ENCODE measurements around the gene RENBP. TPM values are rescaled to one million over a fixed set of nuclear protein-coding genes. Genes with fewer than 3 reads are reported as not detected.

The RENBP gene
- total RNA-seq, 1 experiment from 2014 or later, result 0.08 TPM

- DNase-seq (ENCODE audit: low spot score), result no peak
These were observed 43.4 kb downstream of the RENBP start for GRCh38 chrX:153900831-153901752.

GRCh38 chrX:153897899-153898298 lies 46.5 kb downstream of the RENBP start:
- no peak for DNase-seq (ENCODE audit: low spot score)

GRCh38 chrX:153889123-153889522 lies 55.3 kb downstream of the RENBP start:
- DNase-seq (ENCODE audit: low spot score), result no peak

GRCh38 chrX:153888344-153888743 lies 56.1 kb downstream of the RENBP start:
- DNase-seq (ENCODE audit: low spot score), result no peak

GRCh38 chrX:153887385-153887784 lies 57.1 kb downstream of the RENBP start:
- no peak for DNase-seq (ENCODE audit: low spot score)

GRCh38 chrX:153886915-153887314 lies 57.5 kb downstream of the RENBP start:
- no peak for DNase-seq (ENCODE audit: low spot score)

GRCh38 chrX:153885968-153886903 lies 58.2 kb downstream of the RENBP start, which contains the start of gene L1CAM:
TSS of gene L1CAM (minus strand) at chrX:153886173. CDS start at chrX:153875836, 10,337 bp downstream.
- DNase-seq (ENCODE audit: low spot score), result no peak

Small RNA genes within 50 kb of the gene (small RNA-seq; reads per million reads assigned to genes)
- gene MIR3202-1, result not detected

Other genes starting within 250 kb of the RENBP start
- gene BCAP31, start 220.3 kb downstream of the RENBP start, total RNA-seq (2014; rRNA removed; shearing (Covaris generic)), result 387 and 409 TPM in 2 replicates
- gene ABCD1, start 219.8 kb downstream of the RENBP start, total RNA-seq (2014; rRNA removed; shearing (Covaris generic)), result 28.2 and 31.6 TPM in 2 replicates
- gene PLXNB3, start 180.4 kb downstream of the RENBP start, total RNA-seq (2014; rRNA removed; shearing (Covaris generic)), result 7.0 and 10.3 TPM in 2 replicates
- gene SRPK3, start 163.6 kb downstream of the RENBP start, total RNA-seq (2014; rRNA removed; shearing (Covaris generic)), result 1.1 and 5.6 TPM in 2 replicates
- gene IDH3G, start 150.3 kb downstream of the RENBP start, total RNA-seq (2014; rRNA removed; shearing (Covaris generic)), result 173 and 197 TPM in 2 replicates
- 496 and 561 TPM in 2 replicates for gene SSR4, start 150.0 kb downstream of the RENBP start, total RNA-seq (2014; rRNA removed; shearing (Covaris generic))
- 0.33 TPM in 1 of 2 replicates, not detected in the other for gene PDZD4, start 114.1 kb downstream of the RENBP start, total RNA-seq (2014; rRNA removed; shearing (Covaris generic))
- gene L1CAM, start 58.5 kb downstream of the RENBP start, total RNA-seq (2014; rRNA removed; shearing (Covaris generic)), result not detected in 2 replicates
- not detected in 2 replicates for gene AVPR2, start 40.0 kb downstream of the RENBP start, total RNA-seq (2014; rRNA removed; shearing (Covaris generic))
- gene ARHGAP4, start 18.4 kb downstream of the RENBP start, total RNA-seq (2014; rRNA removed; shearing (Covaris generic)), result 3.4 and 6.5 TPM in 2 replicates
- gene NAA10, start 9.6 kb downstream of the RENBP start, total RNA-seq (2014; rRNA removed; shearing (Covaris generic)), result 304 and 321 TPM in 2 replicates
- gene HCFC1, start 27.2 kb upstream of the RENBP start, total RNA-seq (2014; rRNA removed; shearing (Covaris generic)), result 106 and 124 TPM in 2 replicates
- gene TMEM187, start 28.1 kb upstream of the RENBP start, total RNA-seq (2014; rRNA removed; shearing (Covaris generic)), result 21.4 and 23.4 TPM in 2 replicates
- 536 and 557 TPM in 2 replicates for gene IRAK1, start 75.3 kb upstream of the RENBP start, total RNA-seq (2014; rRNA removed; shearing (Covaris generic))
- gene MECP2, start 153.1 kb upstream of the RENBP start, total RNA-seq (2014; rRNA removed; shearing (Covaris generic)), result 41.6 and 52.9 TPM in 2 replicates
- not detected in 2 replicates for gene OPN1LW, start 199.6 kb upstream of the RENBP start, total RNA-seq (2014; rRNA removed; shearing (Covaris generic))
- gene OPN1MW, start 238.0 kb upstream of the RENBP start, total RNA-seq (2014; rRNA removed; shearing (Covaris generic)), result not detected in 2 replicates

Measured in HT-29 (cell line).